Brain microvascular endothelial cell (primary cell): ENCODE data around the gene NCL.

Experiments
- DNase-seq: peaks from one replicate; pipeline ENCODE4 v3.0.0-alpha.2; 2020
- H3K27ac ChIP-seq: fragments of 250-450 bp; sonication (Bioruptor Pico); 2 replicates; pipeline ENCODE4 v1.5.1; 2020; ENCODE audit warnings: mild to moderate bottlenecking, moderate library complexity
- H3K27me3 ChIP-seq: fragments of 250-450 bp; sonication (Bioruptor Pico); replicated peaks from 2 replicates; pipeline ENCODE4 v1.5.1; 2020; ENCODE audit warnings: mild to moderate bottlenecking
- H3K36me3 ChIP-seq: fragments of 250-450 bp; sonication (Bioruptor Pico); replicated peaks from 2 replicates; pipeline ENCODE4 v1.5.1; 2020; ENCODE audit warnings: mild to moderate bottlenecking
- H3K4me3 ChIP-seq: 2 replicates; pipeline ENCODE4 v1.5.1; 2011; ENCODE audit warnings: low read depth, mild to moderate bottlenecking, control low read depth, low read length, moderate library complexity
- in situ Hi-C: cut with HindIII; loops from 2 replicates; pipeline ENCODE4 v1.10.0; 2017; ENCODE audit warnings: low sequenced_read_pairs, low pct_ligation_motif_present
- TF ChIP-seq, protein P1 (sequence below): IDR thresholded peaks from 2 replicates; pipeline ENCODE4 v1.5.1; 2011; ENCODE audit warnings: low read depth, mild to moderate bottlenecking, moderate library complexity, low read length, control low read depth, inconsistent platforms; ENCODE audit errors: missing control alignments

NCL gene

DNA sequence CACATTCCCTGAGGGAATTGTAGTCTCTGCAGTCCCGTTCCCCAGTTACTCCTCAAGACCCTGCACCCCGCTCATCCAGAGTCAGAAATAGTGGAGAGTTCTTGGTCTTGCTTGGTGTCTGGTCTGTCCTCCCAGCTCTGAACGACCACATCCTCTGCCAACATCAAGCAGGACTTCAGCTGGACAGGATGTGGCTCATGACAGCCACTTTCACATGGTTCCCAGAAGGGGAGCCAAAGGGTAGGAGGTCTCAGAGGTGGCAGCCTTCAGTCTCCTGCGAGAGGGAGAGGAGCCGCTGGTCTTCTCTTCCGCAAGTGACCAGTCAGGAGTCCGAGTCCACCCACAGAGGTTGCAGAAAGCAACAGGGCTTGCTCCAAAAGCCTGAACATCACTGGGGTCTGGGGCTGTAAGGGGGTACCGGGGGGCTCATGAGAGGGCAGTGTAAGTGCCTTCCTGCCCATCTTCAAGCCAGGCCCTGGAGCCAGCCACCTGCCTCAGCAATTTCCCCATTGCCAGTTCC lies 38.9 kb downstream of the NCL start:
- H3K27me3 ChIP-seq = no peaks in the 10 kb centered on the region
- in situ Hi-C loops = no loop called here
- TF ChIP-seq, protein P1, sequence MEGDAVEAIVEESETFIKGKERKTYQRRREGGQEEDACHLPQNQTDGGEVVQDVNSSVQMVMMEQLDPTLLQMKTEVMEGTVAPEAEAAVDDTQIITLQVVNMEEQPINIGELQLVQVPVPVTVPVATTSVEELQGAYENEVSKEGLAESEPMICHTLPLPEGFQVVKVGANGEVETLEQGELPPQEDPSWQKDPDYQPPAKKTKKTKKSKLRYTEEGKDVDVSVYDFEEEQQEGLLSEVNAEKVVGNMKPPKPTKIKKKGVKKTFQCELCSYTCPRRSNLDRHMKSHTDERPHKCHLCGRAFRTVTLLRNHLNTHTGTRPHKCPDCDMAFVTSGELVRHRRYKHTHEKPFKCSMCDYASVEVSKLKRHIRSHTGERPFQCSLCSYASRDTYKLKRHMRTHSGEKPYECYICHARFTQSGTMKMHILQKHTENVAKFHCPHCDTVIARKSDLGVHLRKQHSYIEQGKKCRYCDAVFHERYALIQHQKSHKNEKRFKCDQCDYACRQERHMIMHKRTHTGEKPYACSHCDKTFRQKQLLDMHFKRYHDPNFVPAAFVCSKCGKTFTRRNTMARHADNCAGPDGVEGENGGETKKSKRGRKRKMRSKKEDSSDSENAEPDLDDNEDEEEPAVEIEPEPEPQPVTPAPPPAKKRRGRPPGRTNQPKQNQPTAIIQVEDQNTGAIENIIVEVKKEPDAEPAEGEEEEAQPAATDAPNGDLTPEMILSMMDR = no peak
- no peak for DNase-seq
- no peak overlapping the region for H3K4me3 ChIP-seq
- no peaks in the 10 kb centered on the region for H3K36me3 ChIP-seq
- no peak overlapping the region for H3K27ac ChIP-seq

DNA sequence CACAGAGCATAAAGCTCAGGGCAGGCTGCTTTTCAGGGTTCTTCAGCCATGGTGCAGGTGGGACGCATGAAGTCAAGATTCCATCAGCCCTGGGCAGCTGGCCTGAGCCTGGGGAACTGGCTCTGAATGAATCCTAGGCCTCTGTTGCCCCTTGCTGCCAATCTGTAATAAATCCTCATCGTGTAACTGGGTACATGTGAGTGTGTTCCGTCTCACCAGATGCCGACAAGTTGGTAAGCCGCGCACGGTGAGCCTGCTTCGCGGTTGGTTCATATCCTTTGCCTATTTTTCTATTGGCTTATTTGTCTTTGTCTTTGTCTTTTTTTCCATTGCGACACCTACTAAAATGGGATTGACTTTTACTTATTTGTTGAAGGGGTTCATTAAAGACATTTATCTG lies 41.1 kb downstream of the NCL start:
- DNase-seq = no peak
- no peak overlapping the region for H3K4me3 ChIP-seq
- in situ Hi-C loops = loop anchor here (25.0 kb wide), 1 partner anchor 111 kb away; no protein-coding TSS in a partner anchor
- no peaks in the 10 kb centered on the region for H3K36me3 ChIP-seq
- H3K27me3 ChIP-seq = no peaks in the 10 kb centered on the region
- TF ChIP-seq, protein P1 = no peak
- H3K27ac ChIP-seq = no peak overlapping the region

DNA sequence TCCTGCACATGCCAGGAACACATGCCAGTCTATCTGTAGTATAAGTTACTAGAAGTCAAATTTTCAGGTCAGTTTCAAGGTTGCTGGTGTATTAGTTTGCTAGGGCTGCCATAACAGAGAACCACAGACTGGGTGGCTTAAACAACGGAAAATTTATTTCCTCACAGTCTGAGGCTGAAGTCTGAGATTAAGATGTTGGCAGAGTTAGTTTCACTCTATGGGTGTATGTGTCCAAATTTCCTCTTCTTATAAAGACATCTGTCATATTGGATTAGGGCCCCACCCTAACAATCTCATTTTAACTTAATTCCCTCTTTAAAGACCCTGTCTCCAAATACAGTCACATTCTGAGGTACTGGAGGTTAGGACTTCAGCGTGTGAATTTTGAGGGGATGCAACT lies 42.2 kb downstream of the NCL start:
- H3K27me3 ChIP-seq = no peaks in the 10 kb centered on the region
- H3K36me3 ChIP-seq = no peaks in the 10 kb centered on the region
- TF ChIP-seq, protein P1 = no peak
- H3K27ac ChIP-seq = no peak overlapping the region
- in situ Hi-C loops = loop anchor here (25.0 kb wide), 1 partner anchor 110 kb away; no protein-coding TSS in a partner anchor
- no peak for DNase-seq
- no peak overlapping the region for H3K4me3 ChIP-seq

DNA sequence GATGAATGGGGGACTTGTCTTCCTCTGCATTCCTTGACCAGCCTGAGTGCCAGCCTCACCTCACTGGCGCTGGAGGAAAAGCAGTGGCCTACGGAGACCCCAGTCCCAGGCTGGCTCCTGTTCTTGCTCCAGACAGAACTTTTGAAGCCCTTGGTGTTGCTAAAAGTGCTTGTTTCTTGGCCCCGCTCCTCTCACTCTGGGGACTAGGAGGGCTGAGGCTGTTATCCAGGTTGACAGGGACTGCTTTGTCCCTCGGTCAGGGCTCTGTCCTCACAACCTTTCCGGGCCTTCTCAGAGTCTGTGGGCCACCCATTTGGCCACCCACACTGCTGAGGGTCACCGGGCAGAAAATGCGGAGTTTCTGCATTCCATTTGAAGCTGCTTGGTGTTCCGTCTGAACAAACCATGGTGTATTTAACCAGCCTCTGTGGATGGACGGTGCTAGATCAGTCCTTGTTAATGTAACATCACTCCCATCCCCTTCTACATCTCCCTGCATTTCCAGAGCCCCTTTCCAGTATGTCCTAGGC lies 43.2 kb downstream of the NCL start:
- no peaks in the 10 kb centered on the region for H3K36me3 ChIP-seq
- H3K27ac ChIP-seq = no peak overlapping the region
- TF ChIP-seq, protein P1 = no peak
- no peak overlapping the region for H3K4me3 ChIP-seq
- no peak for DNase-seq
- in situ Hi-C loops = loop anchor here (25.0 kb wide), 1 partner anchor 109 kb away; no protein-coding TSS in a partner anchor
- H3K27me3 ChIP-seq = no peaks in the 10 kb centered on the region

DNA sequence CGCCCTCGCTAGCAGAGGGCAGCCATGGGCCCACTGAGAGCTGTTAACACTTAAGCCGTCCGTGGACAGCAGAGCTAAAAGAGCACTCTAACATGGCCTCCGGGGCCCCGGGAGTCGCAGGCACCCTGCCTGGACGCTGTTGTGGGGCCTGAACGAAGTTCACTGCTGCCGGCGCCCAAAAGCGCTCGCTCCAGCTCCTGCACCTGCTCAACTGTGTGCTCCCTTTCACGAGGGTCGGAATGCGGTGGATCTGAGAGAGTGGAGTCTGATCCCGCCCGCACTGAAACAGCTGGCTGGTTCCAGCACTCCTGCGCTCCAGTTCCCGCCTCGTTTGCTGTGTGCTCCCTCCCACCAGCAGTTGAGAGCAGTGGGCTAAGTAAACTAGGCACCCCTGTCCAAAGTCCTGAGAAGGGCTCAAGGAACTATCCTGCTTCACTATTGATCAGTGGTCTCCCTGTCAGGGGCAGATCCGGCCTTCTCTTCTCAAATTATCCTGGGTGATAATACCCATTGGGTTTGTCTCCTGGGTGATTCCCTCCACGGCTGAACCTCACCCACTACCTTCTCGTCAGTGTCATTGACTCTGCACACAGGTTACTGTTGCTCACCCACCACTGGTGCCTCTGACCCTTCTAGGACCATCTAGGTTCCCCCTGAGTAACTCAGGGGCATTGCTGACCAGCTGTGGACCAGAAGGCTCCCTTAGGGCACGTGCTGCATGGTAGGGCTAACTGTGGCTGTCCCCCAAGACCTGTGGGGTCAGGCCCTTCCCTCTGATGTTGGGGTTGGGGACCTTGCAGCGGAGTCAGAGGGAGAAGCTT lies 45.3 kb downstream of the NCL start:
- H3K4me3 ChIP-seq = no peak overlapping the region
- no peak for DNase-seq
- in situ Hi-C loops = loop anchor here (25.0 kb wide), 1 partner anchor 107 kb away; no protein-coding TSS in a partner anchor
- TF ChIP-seq, protein P1 = no peak
- no peaks in the 10 kb centered on the region for H3K27me3 ChIP-seq
- no peaks in the 10 kb centered on the region for H3K36me3 ChIP-seq
- no peak overlapping the region for H3K27ac ChIP-seq
